ENCODE measurements around the gene MYO1G.
"Not testable (repeated sequence)": the region's sequence is repeated elsewhere in the genome, so short reads cannot be mapped to it uniquely, and the experiment has no call there.

Gene MYO1G

DNA sequence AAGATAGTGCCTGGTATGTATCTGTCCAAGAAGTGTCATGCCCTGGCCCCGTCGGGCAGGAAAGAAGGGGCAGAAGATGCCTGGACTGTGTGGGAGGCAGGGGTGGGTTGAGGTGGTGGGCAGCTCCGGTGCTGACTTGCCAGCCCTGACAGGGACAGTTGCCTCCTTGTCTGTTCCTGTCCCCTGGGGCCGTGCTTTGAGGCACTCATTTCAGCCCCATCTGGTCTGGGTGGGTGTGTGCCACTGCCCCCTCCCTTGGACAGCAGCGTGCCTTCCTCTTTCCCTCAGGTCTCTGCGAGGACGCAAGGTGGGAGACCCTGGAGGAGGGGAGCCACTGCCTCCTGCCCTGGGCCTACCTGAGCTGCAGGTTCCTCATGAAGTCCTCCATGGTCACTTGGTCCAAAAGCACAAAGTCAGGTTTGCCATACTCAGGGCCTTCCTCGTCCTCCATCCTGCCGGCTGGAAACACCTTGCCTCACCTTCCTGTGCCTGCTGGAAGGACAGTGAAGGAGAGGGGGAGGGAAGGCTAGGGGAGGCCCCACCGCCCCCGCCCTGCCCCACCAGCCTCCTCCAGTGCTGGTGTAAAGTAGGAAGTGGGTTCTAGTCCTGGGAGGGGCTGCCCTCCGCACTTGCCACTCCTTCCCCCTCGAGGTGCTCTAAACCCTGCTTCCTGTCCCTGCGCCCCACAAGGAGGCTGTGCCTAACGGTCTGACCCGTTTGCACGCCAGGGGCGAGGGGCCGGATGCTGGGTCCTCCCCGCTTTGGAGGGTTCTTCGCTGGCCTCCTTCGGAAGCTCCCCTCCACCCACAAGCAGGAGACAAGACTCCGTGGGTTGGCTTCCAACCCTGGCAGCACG, at the start of gene MYO1G:
Gene MYO1G (minus strand): TSS at position 505 of the 856 bp plus-strand sequence. CDS start 54 bp downstream, at position 451.
- in situ Hi-C loops (cut with HindIII; ENCODE audit: low sequenced_read_pairs): no loop called here

DNA sequence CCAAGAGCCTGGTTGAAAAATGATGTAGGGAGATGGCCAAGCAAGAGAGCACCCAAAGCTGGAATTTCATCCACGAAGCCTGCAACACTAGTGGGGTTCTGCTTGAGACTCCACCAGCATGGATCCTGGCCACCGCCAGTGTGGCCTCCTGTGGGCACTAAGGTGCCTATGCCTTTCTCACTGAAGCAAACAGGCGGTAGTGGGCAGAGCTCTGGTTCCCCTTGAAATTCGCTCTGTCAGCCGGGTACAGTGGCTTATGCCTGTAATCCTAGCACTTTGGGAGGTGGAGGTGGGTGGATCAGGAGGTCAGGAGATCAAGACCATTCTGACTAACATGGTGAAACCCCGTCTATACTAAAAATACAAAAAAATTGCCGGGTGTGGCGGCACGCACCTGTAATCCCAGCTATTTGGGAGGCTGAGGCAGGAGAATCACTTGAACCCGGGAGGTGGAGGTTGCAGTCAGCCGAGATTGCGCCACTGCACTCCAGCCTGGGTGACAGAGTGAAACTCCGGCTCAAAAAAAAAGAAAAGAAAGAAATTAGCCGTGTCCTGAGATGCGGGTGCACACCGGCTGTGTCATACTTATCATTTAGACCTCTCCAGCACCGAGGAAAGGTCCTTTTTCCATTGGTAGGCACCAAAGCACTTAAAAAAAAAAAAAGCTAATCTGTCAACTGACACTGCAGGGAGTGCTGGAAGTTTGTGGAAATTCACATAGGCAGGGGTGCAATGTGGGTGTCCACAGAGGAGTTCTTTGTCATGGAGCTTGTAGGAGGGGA, 49.5 kb upstream of the MYO1G start:
- in situ Hi-C loops (cut with HindIII; ENCODE audit: low sequenced_read_pairs): no loop called here
- no peak overlapping the region for H3K4me3 ChIP-seq (ENCODE audit: low read depth, low read length)

More for the DNA sequence above, at the start of gene MYO1G:
- H3K4me3 ChIP-seq (ENCODE audit: low read depth, low read length): no peak within 1 kb of the TSS
- no peak for DNase-seq (ENCODE audit: low read depth)
- TF ChIP-seq, protein P1, sequence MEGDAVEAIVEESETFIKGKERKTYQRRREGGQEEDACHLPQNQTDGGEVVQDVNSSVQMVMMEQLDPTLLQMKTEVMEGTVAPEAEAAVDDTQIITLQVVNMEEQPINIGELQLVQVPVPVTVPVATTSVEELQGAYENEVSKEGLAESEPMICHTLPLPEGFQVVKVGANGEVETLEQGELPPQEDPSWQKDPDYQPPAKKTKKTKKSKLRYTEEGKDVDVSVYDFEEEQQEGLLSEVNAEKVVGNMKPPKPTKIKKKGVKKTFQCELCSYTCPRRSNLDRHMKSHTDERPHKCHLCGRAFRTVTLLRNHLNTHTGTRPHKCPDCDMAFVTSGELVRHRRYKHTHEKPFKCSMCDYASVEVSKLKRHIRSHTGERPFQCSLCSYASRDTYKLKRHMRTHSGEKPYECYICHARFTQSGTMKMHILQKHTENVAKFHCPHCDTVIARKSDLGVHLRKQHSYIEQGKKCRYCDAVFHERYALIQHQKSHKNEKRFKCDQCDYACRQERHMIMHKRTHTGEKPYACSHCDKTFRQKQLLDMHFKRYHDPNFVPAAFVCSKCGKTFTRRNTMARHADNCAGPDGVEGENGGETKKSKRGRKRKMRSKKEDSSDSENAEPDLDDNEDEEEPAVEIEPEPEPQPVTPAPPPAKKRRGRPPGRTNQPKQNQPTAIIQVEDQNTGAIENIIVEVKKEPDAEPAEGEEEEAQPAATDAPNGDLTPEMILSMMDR (IDR thresholded peaks at IDR 0.05; ENCODE audit: low read depth, low read length, missing control alignments): no peak

DNA sequence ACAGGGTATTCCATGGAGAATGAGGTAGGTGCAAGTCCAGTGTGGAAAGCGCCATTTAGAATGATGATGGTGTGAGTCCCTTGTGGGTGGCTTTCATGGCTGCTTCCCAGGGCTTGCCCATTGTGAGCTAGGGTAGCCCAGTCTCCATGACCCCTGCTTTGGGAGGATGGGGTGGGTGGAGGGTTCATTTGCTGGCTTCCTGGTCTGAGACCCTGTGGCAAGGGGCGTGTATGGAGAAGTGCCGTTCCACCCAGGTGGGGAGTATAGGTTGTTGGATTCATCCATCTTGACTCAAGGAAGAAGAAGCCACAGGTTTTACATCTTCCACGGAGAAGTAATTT, 48.9 kb upstream of the MYO1G start:
- in situ Hi-C loops (cut with HindIII; ENCODE audit: low sequenced_read_pairs): no loop called here
- DNase-seq (ENCODE audit: low read depth): no peak
- H3K4me3 ChIP-seq (ENCODE audit: low read depth, low read length): no peak overlapping the region
- TF ChIP-seq, protein P1 (IDR thresholded peaks at IDR 0.05; ENCODE audit: low read depth, low read length, missing control alignments): no peak

More for the DNA sequence above, 49.5 kb upstream of the MYO1G start:
- DNase-seq (ENCODE audit: low read depth): no peak
- TF ChIP-seq, protein P1 (IDR thresholded peaks at IDR 0.05; ENCODE audit: low read depth, low read length, missing control alignments): no peak

DNA sequence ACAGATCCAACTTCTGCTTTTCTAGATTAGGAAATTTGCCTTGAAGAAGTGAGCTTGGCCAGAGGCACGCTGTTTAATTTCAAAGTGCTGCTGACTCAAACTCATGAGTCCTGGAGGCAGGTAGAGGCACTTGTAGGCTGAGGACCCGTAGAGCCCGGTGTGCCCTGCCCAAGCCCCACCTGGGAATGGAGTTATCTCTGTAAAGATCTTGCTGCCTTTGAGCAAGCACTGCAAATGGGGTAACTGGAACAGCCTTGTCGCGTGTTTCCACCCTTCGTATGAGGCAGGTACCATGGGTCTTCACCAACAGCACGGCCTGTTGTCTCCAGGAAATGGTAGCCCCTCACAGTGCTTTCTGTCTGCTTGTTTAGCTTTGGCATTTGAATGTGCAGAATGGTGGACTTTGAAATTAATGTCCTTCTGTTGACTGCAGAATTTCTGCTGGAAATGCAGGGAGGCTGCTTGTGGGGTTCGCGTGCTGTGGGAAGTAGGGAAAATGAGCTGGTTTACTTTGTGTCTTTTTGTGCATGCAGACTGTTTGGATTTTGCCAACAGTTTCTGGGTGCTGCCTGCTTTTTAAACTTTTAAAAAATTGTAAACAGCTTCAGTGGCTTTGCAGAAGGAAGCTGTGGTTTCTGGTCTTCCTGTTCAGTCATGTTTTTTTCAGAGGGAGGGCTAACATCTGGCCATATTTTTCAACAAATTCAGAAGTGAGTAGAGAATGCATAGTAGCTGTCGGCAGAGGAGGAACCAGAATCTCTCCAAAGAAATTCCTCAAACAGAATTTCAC, 48.4 kb upstream of the MYO1G start:
- no peak for DNase-seq (ENCODE audit: low read depth)
- TF ChIP-seq, protein P1 (IDR thresholded peaks at IDR 0.05; ENCODE audit: low read depth, low read length, missing control alignments): no peak
- H3K4me3 ChIP-seq (ENCODE audit: low read depth, low read length): no peak overlapping the region
- in situ Hi-C loops (cut with HindIII; ENCODE audit: low sequenced_read_pairs): no loop called here

DNA sequence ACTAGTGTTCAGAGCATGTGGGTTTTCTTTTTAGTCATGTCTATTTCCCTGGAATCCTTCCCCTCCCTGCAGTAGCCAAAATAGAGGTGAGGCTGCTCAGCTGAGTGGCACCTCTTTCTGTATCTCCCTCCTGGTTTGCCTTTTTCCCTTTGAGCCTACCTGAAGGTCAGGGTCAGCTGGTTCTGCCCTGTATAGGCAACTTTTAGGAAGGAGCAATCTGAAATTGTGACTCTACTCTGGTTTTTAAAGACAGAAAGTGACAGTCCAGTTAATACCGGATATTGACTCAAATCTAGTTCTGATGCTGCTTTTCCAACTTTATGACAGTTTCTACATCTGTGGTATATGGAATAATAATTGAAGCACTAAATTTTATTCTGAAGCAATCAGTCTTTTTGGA, 47.2 kb upstream of the MYO1G start:
- H3K4me3 ChIP-seq (ENCODE audit: low read depth, low read length): no peak overlapping the region
- no peak for DNase-seq (ENCODE audit: low read depth)
- in situ Hi-C loops (cut with HindIII; ENCODE audit: low sequenced_read_pairs): no loop called here
- TF ChIP-seq, protein P1 (IDR thresholded peaks at IDR 0.05; ENCODE audit: low read depth, low read length, missing control alignments): no peak

DNA sequence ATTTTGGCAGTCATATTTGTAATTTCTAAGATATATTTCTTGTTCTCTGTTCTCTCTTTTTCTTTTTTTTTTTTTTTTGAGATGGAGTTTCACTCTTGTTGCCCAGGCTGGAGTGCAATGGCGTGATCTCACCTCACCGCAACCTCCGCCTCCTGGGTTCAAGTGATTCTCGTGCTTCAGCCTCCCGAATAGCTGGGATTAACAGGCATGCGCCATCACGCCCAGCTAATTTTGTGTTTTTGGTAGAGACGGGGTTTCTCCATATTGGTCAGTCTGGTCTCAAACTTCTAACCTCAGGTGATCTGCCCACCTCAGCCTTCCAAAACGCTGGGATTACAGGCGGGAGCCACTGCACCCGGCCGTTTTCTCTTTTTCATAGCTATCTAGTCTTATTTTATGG, 46.7 kb upstream of the MYO1G start:
- H3K4me3 ChIP-seq (ENCODE audit: low read depth, low read length); DNase-seq (ENCODE audit: low read depth): not testable (repeated sequence)

More for the DNA sequence above, 46.7 kb upstream of the MYO1G start:
- in situ Hi-C loops (cut with HindIII; ENCODE audit: low sequenced_read_pairs): not testable (repeated sequence)

Measured in astrocyte of the cerebellum (primary cell).